Body of pancreas (tissue), 4 donors: ENCODE data around the gene GFAP.

Experiments
- CTCF ChIP-seq, 7 experiments: fragments of 450-650 bp in 4 of 7; fragments of 200-600 bp in 3 of 7; sonication (generic) in 3 of 7; IDR thresholded peaks; one replicate each; pipeline ENCODE4 v1.5.1; 2016 to 2019; ENCODE audit warnings: antibody characterized with exemption in 7 of 7
- POLR2A ChIP-seq, 3 donors: fragments of 450-650 bp; IDR thresholded peaks; one replicate each; pipeline ENCODE4 v1.6.1; 2016; ENCODE audit warnings: antibody characterized with exemption in 3 of 3, mild to moderate bottlenecking in 2 of 3

GRCh38 chr17:44901411-44901921 is 13.8 kb downstream of the GFAP start:
- no peak for TF ChIP-seq CTCF (IDR thresholded peaks at IDR 0.05)
- TF ChIP-seq POLR2A (IDR thresholded peaks at IDR 0.05) = no peak
